SK-MEL-5 (cell line): ENCODE measurements around the gene PRUNE2. TPM values are rescaled to one million over a fixed set of nuclear protein-coding genes. Genes with fewer than 3 reads are reported as not detected.

ENCODE experiments used
- DNase-seq: peaks from one replicate; pipeline ENCODE4 v3.0.0-alpha.2; 2016; ENCODE audit warnings: low read depth, low spot score
- in situ Hi-C: cut with HindIII; loops from 2 replicates; pipeline ENCODE4 v1.10.0; 2016; ENCODE audit warnings: low sequenced_read_pairs, high pct_unique_total_duplicates, low pct_unique_long_range_greater_than_20kb
- total RNA-seq: library from RNA; depleted of rRNA; stranded (reverse); fragments of >200 nt; shearing (Covaris generic); gene quantifications from 2 replicates; pipeline ENCODE4 v1.2.3, GENCODE V29; 2014

Gene PRUNE2
- total RNA-seq, 1 experiment from 2014 or later, result 90.9 TPM

GRCh38 chr9:76828447-76828846, 77.5 kb downstream of the PRUNE2 start:
- no peak for DNase-seq
- in situ Hi-C loops, result no loop called here

DNA sequence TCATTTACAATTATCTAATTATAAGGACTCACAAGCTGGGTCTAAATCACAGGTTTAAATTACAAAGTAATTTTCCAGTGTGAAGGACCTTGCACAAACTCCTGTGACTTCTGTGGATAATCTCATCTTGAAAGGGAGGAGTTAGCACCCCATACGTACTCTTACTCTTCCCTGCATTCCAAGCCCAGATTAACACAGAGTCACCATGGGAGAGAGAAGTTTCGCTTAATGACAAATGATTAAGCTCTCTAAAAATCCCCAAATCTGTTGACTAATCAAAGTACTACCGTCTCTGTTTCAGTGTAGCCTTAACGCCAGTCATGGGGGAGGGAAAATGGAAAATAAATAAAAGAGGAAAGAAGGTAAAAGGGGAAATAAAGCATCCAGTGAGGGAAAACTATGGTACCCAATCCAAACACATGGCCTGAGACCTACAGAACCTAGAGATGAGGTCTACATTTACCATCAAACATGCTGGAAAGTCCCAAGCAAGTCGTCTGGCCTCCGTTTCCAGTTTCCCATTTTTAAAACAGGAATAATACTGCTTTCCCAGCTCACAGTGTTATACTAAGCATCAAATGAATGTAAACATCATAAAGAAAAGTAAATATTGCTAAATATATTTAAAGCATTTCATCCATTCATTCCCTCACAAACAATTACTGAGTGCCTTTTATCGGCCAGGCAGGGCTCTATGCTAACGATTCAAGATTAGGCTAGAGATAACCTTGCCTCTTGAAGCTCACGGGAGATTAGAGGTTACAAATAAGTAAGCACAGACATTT, 78.4 kb downstream of the PRUNE2 start:
- in situ Hi-C loops, result no loop called here
- no peak for DNase-seq

GRCh38 chr9:76820431-76820830, 85.5 kb downstream of the PRUNE2 start:
- DNase-seq, result no peak
- in situ Hi-C loops, result no loop called here

- DNase-seq, result peak; percentile 90
- in situ Hi-C loops, result no loop called here
Observed at GRCh38 chr9:76818271-76818670, 87.6 kb downstream of the PRUNE2 start.

GRCh38 chr9:76817489-76817888, 88.4 kb downstream of the PRUNE2 start:
- no peak for DNase-seq
- in situ Hi-C loops, result no loop called here

DNA sequence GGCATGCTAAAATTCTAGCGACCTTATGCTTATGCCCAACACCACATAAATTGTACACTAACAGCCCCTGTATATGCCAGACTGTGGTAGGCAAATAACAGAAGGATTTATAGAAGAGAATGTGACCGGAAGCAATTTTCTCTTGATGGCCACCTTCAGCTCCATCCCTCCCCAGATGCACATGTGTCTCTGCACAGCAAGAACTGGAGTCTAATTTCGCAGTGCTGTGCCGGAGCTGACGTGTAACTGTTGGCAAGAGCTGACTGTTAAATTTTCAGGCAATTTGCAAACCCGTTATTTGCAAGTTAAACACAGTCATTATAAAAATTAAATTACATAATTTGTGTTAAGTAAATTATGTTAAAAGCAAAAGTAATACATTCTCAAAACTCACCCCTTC, 93.3 kb downstream of the PRUNE2 start:
- DNase-seq, result no peak
- in situ Hi-C loops, result no loop called here

DNA sequence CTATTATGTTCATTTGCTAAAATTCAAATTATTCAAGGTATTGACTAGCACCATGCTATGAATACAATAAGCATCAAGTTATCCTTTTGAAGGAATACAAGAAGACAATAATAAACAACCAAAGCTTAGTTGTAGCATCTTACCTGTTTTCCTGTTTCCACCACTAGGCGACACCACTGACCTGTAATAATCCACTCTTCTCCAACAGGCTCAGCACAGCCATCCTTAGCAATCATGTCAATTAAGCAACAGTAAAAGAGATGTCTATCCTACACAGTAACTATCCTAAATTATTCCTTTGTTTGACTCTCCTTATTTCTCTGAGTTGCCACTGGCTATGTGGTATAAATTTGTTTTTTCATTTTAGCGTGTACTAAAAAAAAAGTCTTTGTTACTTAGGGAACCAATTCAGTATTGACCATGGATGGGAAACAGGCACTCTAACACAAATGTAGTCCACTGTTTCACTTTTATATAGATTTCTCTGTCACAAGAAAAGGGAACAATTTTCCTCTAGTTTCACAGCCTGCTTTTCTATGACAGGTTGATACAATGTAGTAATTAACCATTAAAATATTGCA, 95.4 kb downstream of the PRUNE2 start:
- DNase-seq, result peak; percentile 84
- in situ Hi-C loops, result no loop called here

- no peak for DNase-seq
- in situ Hi-C loops, result no loop called here
Observed at GRCh38 chr9:76808636-76809035, 97.3 kb downstream of the PRUNE2 start.

- DNase-seq, result no peak
- in situ Hi-C loops, result no loop called here
Observed at GRCh38 chr9:76803762-76804161, 102.2 kb downstream of the PRUNE2 start.

DNA sequence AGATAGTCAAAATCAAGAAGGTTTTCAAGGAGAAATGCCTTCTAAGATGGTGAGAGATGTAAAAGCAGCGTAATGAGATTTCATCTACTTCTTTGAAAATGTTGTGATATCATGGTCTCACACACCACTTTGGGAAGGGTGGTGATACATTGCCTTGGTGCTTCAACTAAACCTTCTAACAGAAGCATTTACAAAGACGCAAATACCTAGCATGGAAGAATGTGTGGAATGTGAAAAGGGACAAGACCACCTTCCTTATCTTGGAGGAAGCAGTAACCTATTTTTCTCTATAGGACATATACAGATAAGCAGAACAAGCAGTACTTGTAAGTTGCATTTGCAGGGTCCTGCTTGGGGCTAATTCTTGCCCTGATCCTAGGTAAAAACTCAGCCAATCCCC, 102.8 kb downstream of the PRUNE2 start:
- in situ Hi-C loops, result no loop called here
- DNase-seq, result no peak

- DNase-seq, result peak; percentile 51
- in situ Hi-C loops, result no loop called here
Observed at GRCh38 chr9:76800901-76801300, 105.0 kb downstream of the PRUNE2 start.

- DNase-seq, result no peak
- in situ Hi-C loops, result loop anchor here (25.0 kb wide), 1 partner anchor 188 kb away; no protein-coding TSS in a partner anchor
Observed at GRCh38 chr9:76799473-76799872, 106.4 kb downstream of the PRUNE2 start.

DNA sequence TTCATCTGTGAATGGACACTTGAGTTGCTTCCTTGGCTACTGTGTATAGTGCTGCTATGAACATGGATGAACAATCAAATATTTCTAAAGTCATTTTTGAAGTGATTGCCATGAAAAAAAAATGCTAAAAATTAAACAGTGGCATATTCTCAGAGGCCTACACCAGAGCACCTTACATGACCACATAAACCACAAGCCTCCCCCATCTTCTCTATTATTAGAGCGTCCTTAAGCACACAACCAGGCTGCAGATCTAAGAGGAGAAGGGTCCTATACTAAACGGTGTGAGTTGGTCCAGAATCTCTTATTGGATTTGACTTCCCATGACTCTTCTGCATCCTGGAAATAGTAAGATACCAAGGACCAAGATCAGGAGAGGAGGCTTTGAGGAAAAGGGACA, 107.4 kb downstream of the PRUNE2 start:
- DNase-seq, result no peak
- in situ Hi-C loops, result loop anchor here (25.0 kb wide), 1 partner anchor 189 kb away; no protein-coding TSS in a partner anchor

DNA sequence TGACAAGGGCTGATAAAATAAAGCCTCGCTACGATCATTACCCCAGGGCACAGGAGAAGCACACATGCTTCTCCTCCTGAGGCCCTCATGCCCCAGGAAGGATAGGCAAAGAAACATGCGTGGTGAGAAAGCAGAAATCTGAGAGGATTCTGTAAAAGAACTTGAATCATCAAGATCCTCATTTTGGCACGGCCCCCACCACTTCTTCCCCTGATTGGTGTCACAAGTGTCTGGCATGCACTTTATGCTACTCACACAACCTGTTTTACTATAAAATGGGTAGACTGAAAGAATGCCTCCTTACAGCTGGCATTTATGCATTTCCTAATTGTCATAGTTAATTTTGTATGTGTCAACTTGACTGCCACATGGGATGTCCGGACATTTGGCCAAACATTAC, 109.6 kb downstream of the PRUNE2 start:
- in situ Hi-C loops, result loop anchor here (25.0 kb wide), 1 partner anchor 191 kb away; no protein-coding TSS in a partner anchor
- no peak for DNase-seq

DNA sequence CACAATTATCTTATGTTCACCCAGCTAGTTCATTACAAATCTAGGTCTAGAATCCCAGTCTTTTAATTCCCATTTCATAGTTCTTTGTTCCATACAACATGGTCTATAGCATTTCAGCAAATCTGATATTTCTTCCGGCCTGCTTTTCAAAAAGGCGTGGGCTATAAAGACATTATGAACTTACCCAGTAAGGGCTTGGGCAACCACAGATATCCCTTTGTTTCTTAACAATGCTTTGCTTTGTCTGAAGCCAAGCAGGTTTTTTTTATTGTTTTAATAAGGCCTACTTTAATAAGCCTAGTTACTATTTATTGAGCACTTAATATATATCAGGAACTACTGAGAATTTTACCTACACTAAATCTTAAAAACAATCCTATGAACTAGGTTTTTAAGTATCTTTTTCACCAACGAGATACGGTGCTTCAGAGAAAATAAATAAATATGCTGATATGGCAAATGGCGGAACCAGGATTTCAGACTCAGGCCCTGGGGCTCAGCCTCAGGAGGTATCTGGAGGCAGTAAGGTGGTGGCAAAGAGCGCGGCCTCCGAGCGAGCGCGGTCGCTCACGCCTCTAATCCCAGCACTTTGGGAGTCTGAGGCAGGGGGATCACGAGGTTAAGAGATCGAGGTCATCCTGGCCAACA, 112.0 kb downstream of the PRUNE2 start:
- peak; percentile 60 for DNase-seq
- in situ Hi-C loops, result loop anchor here (25.0 kb wide), 1 partner anchor 193 kb away; no protein-coding TSS in a partner anchor

- peak; percentile 20 for DNase-seq
- in situ Hi-C loops, result loop anchor here (25.0 kb wide), 1 partner anchor 197 kb away; no protein-coding TSS in a partner anchor
Observed at GRCh38 chr9:76789840-76790239, 116.1 kb downstream of the PRUNE2 start.

DNA sequence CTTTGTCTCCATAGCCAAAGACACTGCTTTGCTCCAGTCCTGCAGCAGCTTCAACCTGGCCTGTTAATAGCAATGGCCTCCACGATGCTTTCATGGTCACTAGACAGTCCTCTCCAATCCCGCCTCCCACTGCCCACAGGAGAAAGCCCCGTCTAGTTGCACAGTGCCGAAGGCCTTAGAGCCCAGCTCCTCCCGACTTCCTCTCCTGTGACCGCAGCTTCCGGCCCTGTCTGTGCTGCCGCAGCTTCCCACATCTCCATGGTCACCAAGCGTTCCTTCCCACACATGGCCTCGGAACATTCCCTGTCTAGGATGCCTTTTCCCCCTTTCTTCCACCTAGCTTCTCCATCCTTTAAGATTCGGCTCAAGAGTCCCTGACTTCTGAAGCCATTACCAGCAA, 118.2 kb downstream of the PRUNE2 start:
- in situ Hi-C loops, result loop anchor here (25.0 kb wide), 1 partner anchor 200 kb away; no protein-coding TSS in a partner anchor
- no peak for DNase-seq

DNA sequence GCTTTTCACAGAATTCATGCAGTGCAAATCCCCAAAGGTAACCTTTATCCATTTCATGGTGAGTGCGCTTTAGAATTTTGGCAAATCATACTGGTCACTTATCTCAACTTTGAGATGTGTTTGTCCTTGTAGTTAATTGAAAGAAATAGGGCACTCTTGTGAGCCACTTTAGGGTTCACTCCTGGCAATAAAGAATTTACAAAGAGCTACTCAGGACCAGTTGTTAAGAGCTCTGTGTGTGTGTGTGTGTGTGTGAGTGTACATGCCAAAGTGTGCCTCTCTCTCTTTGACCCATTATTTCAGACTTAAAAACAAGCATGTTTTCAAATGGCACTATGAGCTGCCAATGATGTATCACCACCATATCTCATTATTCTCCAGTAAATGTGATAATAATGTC, 120.4 kb downstream of the PRUNE2 start:
- in situ Hi-C loops, result loop anchor here (25.0 kb wide), 1 partner anchor 202 kb away; no protein-coding TSS in a partner anchor
- DNase-seq, result no peak
